HTR-8/SVneo (cell line): Measurements from ENCODE around the gene PARN.

Experiments used
- DNase-seq: peaks from one replicate; pipeline ENCODE4 v3.0.0; 2011; ENCODE audit warnings: low spot score, mixed read lengths; ENCODE audit not compliant: insufficient read length
- FAIRE-seq: peaks from 2 replicates; lab custom pipeline; 2011; peaks lifted over from hg19 to GRCh38; lab: Jason Lieb, UNC

Gene PARN

GRCh38 chr16:14539156-14539555 is 90.9 kb downstream of the PARN start:
- FAIRE-seq = no peak
- DNase-seq = no peak

DNA sequence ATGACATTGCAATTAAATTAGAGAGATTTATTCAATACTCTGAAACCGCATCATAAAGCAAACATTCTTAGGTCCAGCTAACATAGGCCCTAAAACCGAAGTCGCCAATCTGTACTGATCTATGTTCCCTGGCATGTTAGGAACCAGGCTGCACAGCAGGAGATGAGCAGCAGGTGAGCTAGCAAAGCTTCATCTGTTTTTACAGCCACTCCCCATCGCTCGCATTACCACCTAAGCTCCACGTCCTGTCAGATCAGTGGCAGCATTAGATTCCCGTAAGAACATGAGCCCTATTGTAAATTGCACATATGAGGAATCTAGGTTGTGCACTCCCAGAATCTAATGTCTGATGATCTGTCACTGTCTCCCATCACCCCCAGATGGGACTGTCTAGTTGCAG is 91.5 kb downstream of the PARN start:
- FAIRE-seq (no peak), DNase-seq (no peak)

- FAIRE-seq (no peak), DNase-seq (no peak)
These were observed 98.4 kb downstream of the PARN start for GRCh38 chr16:14531613-14532012.

- no peak for DNase-seq
- FAIRE-seq = no peak
These were observed 99.0 kb downstream of the PARN start for GRCh38 chr16:14531101-14531500.

DNA sequence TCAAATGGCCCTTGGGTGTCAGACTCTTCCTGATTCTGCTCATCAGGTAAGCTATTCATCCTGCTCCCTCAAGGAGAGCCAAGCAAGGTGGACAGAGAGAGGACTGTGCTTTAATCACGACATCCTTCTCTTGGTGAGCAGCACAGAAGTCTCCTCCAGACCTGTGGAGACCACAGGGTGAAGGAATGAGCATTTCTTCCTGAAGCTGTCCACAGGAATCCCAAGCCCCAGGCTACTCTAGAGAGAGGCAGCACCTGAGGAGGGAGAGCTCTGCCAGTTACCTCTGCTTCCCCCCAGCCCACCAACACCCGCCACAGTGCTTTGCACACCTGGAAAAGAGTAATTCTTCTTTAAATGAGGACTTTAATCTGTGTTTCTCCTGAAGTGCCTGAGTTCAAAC is 100.0 kb downstream of the PARN start:
- no peak for FAIRE-seq
- DNase-seq = no peak

DNA sequence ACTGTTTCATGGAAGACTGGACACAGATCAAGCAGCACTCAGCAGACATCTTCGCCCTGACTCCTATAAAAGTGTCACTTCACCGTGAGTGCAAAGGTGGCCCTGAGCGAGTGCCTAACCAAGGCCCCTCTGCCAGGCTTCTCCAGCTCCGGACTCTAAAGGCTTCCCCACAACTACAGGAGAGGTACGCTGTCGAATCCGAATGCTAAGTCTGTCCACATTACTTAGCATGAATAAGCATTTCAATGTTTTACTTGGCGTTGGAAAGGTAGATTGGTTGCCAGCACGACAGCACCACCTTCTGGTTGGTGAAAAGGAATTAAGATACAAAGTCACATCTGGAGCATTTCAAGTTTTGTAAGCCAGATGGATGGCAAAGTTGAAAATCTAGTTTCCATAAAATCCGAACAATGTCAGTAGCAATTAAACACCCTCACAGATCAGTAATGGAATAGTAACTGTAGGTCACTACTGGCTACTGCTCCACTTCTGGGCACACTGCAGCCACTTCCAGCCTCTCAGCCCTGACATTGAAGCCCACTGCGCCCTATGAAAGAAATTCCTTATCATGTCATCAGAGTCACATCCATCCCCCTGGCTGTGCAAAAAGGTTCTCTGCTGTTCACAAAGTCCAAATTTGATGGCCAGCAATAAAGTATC is 100.9 kb downstream of the PARN start:
- DNase-seq = peak; percentile 64
- peak; percentile 26 for FAIRE-seq

DNA sequence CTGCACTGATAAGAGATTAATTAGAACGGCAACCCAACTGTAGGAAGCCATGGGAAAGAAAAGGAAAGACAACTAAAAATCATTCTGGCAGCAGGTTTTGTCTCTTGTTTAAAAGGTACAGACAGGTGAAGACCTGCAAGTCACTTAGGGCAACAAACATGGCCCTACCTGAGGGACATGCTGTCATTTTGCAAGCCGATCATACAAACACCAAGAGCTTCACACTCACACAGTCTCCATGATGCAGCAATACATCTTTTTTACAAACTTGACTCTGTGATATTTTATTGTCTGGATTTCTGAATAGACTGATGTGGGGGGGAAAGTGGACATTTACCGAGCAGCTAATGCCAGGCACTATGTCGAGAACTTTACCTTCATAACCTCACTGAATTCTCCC is 101.8 kb downstream of the PARN start:
- DNase-seq = no peak
- no peak for FAIRE-seq

DNA sequence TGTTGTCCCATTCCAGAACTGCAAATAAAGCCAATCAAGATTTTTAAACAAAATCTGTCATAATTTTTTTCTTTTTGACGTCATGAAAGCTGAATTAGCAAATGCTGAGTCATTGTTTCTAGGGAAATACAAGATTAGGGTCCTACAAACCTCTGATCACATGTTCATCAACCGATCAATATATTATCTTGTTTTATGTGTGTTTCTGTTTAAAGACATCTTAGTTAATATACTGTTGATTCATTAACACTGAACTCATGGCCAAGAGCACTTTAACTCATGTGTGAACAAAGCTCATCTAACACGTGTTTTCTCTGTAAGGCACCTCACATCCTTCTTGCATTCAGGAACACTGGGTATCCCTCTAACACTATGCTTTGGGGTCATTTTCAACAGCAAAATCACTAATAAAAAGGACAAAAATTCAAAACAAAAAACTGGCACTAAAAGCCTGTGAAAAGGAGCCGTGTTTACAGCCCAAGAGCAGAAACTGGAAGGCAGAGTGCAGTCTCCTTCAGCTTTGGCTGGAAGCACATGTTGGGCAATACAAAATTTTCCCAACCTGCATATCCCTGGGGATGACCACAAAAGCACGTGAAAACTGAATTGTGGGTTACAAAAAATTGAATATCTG is 102.5 kb downstream of the PARN start:
- no peak for FAIRE-seq
- no peak for DNase-seq

- no peak for DNase-seq
- no peak for FAIRE-seq
These were observed 104.5 kb downstream of the PARN start for GRCh38 chr16:14525596-14525995.

GRCh38 chr16:14524979-14525378 is 105.1 kb downstream of the PARN start:
- DNase-seq (no peak), FAIRE-seq (no peak)

- no peak for DNase-seq
- no peak for FAIRE-seq
These were observed 106.4 kb downstream of the PARN start for GRCh38 chr16:14523632-14524031.

DNA sequence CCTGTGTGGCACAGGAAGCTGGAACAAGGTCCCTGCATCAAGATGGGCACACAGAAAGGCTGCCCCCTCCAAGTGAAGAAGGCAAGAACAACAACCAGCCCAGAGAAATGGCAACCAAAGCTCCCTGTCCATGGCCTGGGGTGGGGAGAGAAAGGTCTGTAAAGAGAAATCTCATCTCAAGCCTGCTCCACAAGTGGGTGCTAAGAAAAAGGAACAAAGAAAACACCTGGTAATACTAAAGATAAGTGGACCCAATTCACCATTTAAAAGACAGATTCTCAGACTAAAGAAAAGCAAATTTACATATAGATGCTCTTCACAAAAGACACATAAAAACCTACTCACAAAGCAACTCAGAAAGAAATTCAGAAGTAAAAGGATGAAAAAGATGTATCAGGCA is 107.4 kb downstream of the PARN start:
- DNase-seq (no peak), FAIRE-seq (no peak)

GRCh38 chr16:14520753-14521152 is 109.3 kb downstream of the PARN start:
- FAIRE-seq (no peak), DNase-seq (no peak)

GRCh38 chr16:14514967-14515366 is 115.1 kb downstream of the PARN start:
- FAIRE-seq (no peak), DNase-seq (no peak)

DNA sequence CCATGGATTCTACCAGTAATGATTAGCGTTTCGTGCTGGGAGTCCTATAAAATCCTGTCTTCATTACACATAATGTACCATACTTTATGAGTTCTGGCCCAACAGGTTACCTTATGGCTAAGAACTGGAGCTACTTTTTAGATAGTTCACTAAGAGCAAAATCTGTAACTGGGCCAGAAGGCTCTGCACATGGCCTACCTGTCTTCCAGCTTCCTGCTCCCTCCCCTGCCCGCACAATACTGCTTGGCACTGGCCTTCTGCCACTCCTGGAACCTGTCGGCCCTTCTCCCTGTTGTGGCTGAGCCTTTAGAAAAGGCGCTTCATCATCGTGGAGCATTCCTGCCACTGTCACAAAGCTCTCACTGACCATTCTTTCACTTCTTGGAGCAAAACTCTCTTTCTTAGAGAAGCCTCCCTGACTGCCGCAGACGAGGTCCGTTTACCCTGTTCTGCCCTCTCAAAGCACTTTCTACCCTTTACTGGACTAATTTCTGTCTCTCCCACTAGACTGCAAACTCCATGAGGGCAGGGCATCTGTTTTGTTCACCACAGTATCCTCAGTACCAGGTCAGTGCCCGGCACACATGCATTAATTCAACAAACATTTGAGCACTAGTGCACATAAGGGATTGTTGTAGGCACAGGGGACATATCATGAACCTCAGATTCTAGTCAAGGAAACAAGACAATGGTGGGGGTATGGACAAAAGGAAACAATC is 116.5 kb downstream of the PARN start:
- no peak for DNase-seq
- FAIRE-seq = no peak

DNA sequence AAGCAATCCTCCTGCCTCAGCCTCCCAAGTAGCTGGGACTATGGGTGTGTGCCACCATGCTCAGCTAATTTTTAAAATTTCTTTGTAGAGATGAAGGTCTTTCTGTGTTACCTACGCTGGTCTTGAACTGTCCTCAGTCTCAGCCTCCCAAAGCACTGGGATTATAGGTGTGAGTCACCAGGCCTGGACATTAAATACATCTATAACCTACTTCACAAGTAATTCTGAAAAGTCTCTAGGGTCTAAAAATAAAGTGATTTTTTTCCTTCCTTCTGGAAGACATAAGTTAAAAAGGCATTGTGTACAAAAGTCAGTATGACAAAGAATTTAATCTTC is 118.3 kb downstream of the PARN start:
- FAIRE-seq = no peak
- no peak for DNase-seq

DNA sequence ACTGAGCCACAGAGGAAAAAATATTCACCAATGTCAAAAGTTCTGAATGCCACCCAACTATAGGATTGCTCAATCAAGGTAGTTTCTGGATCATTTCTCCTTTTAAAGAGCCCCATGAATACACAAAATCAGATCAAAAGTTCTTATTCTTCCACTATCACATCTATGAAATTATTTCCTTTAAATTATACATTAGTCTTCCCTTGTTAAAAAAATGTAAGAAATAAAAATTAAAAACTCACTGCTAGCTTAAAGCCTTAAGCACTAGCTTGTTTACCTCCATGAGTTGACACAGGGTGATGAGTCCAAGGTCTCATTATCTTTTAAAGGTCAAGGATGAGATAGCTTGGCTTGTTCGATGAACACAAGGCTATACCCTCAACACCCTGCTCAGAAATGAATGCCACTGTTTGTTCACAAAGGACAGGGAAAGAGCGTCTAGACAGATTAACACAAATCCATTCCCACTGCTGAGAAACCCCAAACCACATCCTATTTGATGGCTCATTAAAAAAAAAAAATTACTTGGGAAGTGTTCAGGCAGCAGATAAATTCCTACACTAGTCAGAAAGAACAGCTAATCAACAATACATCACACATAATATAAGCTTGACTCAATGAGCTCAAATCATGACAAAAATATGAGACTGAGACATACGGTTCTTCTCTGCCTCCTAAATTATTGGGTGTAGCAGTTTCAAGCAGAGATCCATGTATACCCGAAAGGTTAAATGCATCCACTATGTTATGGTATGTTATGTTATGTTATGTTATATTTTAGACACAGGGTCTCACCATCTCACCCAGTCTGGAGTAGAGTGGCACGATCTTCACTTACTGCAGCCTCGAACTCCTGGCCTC is 118.9 kb downstream of the PARN start:
- DNase-seq (peak; percentile 20), FAIRE-seq (no peak)

- FAIRE-seq = no peak
These were observed 119.5 kb downstream of the PARN start for GRCh38 chr16:14510581-14510938.

GRCh38 chr16:14509675-14510132 is 120.4 kb downstream of the PARN start:
- DNase-seq = no peak
- FAIRE-seq = no peak

More at GRCh38 chr16:14510581-14510938, 119.5 kb downstream of the PARN start:
- DNase-seq = no peak

DNA sequence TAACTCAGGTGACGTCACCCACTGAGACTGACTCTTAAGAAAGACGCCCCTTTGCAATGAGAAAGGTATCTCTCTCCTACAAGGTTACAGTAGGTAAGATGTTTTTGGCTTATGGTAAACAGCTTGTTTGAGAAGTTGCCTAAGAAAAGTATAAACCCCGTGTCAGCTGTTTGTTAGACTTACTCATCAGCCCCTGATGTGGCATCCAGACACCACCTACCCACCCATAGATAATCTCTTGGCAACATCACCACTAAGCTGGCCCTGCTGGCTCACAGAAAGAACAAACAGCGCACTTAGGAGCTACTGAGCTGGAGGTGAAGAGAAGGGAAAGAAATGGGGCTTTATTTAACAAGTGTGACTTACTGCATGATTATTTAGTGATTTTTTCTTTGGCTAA is 121.0 kb downstream of the PARN start:
- no peak for DNase-seq
- no peak for FAIRE-seq

DNA sequence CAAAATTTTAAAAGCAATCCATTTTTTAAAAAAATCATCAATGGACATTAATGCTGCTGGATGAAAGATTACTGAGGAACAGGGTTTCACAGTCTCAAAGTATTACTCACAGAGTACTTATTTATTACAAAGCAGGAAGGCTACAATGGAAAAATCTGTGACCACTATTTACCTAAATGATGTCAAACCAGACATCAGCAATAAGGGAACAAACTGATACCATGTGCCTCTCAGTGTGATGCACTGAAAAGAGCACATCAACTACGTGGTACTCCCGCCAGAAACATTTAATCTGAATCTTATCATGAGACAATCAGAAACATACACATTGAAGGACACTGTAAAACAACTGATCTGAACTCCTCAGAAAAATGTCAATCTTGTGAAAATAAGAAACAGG is 124.2 kb downstream of the PARN start:
- no peak for FAIRE-seq

More for the DNA sequence above, 124.2 kb downstream of the PARN start:
- no peak for DNase-seq
